ENCODE results near the gene TMEM250.
"Not testable (repeated sequence)": the region's sequence is repeated elsewhere in the genome, so short reads cannot be mapped to it uniquely, and the experiment has no call there.

DNA sequence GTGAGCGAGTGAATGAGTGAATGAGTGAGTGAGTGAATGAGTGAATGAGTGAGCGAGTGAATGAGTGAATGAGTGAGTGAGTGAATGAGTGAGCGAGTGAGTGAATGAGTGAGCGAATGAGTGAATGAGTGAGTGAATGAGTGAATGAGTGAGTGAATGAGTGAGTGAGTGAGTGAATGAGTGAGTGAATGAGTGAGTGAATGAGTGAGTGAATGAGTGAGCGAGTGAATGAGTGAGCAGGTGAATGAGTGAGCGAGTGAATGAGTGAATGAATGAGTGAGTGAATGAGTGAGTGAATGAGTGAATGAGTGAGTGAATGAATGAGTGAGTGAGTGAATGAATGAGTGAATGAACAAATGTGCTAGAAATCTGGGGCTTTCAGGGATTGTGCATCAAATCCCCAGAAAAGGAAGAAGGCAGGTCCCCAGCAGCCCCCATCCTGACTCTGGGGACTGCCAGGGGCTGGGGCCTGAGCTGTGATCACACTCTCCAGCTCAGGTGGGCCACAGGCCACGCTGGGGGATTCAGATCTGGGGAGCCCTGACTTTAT lies 32.1 kb upstream of the TMEM250 start:
- TF ChIP-seq, protein P1, sequence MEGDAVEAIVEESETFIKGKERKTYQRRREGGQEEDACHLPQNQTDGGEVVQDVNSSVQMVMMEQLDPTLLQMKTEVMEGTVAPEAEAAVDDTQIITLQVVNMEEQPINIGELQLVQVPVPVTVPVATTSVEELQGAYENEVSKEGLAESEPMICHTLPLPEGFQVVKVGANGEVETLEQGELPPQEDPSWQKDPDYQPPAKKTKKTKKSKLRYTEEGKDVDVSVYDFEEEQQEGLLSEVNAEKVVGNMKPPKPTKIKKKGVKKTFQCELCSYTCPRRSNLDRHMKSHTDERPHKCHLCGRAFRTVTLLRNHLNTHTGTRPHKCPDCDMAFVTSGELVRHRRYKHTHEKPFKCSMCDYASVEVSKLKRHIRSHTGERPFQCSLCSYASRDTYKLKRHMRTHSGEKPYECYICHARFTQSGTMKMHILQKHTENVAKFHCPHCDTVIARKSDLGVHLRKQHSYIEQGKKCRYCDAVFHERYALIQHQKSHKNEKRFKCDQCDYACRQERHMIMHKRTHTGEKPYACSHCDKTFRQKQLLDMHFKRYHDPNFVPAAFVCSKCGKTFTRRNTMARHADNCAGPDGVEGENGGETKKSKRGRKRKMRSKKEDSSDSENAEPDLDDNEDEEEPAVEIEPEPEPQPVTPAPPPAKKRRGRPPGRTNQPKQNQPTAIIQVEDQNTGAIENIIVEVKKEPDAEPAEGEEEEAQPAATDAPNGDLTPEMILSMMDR (IDR thresholded peaks at IDR 0.05): not testable (repeated sequence)
- TF ChIP-seq POLR2A (IDR thresholded peaks at IDR 0.05): not testable (repeated sequence)
